HG03442 (cell line): ENCODE data around the gene P4HA3.
"Not testable (repeated sequence)": the region's sequence is repeated elsewhere in the genome, so short reads cannot be mapped to it uniquely, and the experiment has no call there.

ENCODE experiments used
- ATAC-seq: cut with Tn5 transposase; IDR thresholded peaks from one replicate; pipeline ENCODE4 v1.9.1; 2021; ENCODE audit warnings: mild to moderate bottlenecking, moderate library complexity; ENCODE audit not compliant: unreplicated experiment

Gene P4HA3

DNA sequence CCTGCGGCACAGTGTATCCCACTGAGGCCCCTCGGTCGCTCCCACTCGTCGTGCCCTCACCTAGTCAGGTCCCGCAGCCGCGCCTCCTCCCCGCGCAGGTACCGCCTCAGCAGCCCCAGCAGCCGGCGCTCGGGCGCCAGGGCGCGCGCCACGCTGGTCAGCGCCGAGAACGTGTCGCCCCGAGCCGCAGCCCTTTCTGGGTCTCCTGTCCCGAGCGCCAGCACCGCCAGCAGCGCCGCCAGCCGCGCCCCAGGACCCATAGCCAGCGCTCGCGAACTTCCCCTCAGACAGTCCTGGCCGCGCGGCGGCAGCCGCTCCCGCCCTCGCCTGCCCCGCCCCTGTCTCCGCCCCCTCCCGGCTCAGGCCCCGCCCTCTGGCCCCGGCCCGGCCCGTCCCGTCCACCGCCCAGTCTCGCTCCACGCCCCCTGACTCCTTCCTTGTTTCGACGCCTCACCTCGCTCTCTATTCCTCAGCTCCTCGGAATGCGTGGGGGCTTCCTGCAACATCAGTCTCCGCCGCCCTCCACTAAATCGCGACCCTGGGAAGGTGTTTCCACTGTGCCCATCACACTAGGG, at the start of gene P4HA3:
Gene P4HA3 (minus strand): TSS at position 289 of the 575 bp plus-strand sequence. CDS start 29 bp downstream, at position 260.
- ATAC-seq, result no peak

DNA sequence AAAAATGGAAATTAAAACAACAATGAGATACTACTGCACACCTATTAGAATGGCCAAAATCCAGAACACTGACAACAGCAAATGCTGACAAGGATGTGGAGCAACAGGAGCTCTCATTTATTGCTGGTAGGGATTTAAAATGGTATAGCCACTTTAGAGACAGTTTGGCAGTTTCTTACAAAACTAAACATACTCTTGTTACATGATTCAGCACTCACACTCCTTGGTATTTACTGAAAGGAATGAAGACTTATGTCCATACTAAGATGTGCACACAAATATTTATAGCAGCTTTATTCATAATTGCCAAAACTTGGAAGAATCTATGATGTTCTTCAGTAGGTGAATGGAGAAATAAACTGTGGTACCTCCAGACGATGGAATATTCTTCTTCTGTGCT, 46.0 kb upstream of the P4HA3 start:
- no peak for ATAC-seq

GRCh38 chr11:74355626-74356025, 44.2 kb upstream of the P4HA3 start:
- no peak for ATAC-seq

- ATAC-seq, result no peak
These were observed 42.6 kb upstream of the P4HA3 start for GRCh38 chr11:74354036-74354435.

DNA sequence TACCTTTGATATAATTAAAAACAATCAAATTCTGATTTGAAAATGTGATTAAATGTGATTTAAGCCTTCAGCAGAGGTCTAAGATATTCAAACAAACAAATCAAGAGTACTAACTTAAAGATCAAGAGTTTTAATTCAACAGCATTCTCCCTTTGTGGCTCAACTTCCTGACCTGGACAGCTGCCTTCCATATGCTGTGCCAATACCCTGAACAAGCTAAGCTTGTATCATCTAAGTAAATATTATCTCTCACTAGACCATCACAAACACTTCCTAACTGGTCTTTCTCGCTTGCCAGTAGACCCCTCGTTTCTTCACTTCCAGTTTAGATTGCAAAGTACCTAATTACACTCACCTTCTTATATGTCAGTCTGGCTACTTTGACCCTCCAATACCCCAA, 35.9 kb upstream of the P4HA3 start:
- no peak for ATAC-seq

GRCh38 chr11:74345420-74345819, 34.0 kb upstream of the P4HA3 start:
- no peak for ATAC-seq

DNA sequence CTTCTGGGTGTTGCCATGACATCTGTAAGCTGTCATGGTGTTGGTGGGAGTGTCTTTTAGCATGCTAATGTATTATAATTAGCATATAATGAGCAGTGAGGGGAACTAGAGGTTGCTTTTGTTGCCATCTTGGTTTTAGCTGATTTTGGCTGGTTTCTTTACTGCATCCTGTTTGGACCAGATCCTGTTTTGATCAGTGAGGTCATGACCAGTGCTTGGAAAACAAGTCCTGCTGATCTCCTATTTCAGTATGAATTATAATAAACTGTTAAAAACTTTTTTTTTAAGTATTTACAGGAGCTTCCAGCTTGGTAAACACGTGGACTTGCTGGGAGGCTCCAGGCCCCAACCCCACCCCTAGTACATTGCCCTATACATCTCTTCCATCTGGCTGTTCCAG, 30.5 kb upstream of the P4HA3 start:
- no peak for ATAC-seq

- ATAC-seq, result no peak
These were observed 28.2 kb upstream of the P4HA3 start for GRCh38 chr11:74339619-74340018.

DNA sequence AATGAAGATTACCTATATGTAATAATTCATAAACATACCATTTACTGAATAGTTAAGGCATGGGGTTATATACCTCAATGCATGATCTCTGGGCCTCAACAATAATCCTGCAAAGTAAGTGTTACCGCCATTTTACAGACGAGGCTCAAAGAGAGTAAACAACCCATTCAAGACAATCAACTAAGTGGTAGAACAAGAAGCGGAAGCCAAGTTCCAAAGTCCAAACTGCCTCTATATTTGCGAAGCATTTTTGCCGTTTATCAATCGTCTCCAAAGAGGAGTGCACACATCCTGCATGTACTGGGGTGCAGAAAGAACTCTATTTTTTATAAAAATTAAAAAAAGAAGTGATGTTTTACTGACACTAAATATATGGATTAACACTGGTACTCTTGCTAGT, 27.5 kb upstream of the P4HA3 start:
- no peak for ATAC-seq

DNA sequence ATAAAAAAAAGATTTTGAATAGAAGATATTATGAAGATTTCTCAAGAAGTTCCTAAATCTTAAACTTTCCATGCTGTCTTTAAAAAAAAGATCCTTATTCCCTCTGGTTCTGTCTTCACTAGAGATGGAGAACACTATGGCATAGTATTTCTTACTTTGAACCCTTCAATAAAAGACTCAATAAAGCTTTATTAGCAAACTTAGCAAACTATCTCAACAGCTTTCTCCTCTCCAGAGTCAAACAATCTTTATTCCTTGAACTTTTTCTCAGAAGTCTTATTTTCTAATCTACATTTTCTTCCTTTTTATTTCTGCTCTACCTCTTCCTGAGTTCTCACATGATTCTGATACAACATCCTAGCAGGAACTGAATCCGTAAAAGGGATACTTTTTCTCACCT, 21.8 kb upstream of the P4HA3 start:
- no peak for ATAC-seq

DNA sequence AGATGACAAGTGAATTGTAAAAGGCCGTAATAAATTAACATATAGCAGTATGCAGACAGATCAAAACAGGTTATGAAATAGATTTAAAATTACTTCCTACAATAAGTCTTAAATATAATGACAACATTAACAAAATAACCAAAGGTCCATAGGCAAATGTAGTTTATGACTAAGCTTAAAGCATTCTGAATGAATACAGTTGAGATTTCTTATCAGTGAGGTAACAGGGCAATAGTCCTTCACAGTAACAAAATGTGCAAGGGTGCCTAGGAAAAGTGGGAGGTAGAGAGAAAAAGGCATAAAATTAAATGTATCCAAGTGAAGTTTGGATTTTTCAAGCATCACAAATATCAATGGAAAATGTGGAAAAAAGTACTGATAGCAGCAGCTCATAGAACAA, 20.9 kb upstream of the P4HA3 start:
- ATAC-seq, result no peak

DNA sequence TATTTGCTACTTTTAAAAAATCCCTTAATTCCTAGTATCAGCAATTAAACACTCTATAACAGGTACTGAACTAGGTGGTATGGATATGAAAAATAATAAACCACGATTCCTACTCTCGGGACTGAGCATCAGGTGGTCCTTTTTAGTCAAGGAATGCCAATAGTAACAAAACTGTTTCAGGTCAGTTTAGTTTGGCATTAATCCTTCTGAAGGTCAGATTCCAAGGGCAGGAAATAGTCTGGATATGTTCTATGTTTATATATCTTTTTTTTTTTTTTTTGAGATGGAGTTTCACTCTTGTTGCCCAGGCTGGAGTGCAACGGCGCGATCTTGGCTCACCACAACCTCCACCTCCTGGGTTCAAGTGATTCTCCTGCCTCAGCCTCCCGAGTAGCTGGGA, 19.6 kb upstream of the P4HA3 start:
- ATAC-seq, result not testable (repeated sequence)

- ATAC-seq, result no peak
These were observed 18.8 kb upstream of the P4HA3 start for GRCh38 chr11:74330075-74330858.

DNA sequence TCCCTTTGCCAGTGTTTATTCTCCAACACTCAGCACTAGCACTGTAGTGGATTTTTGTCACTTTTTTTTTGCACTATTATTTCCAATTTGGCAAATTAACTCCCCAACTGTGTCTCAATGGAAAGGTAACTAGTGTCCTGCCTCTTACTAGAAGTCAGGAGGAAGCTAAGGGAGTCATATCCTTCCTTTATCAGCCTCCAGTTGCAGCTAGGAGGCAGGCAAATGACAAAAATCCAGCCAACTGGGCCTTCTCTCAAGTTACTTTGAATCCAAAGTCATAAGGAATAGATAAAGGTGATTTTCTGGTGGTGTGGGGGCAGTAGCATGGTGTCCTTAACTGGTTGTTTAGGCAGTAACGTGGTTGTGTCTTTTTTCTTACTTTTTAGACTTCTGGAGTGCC, 15.6 kb upstream of the P4HA3 start:
- no peak for ATAC-seq

- no peak for ATAC-seq
These were observed 15.2 kb upstream of the P4HA3 start for GRCh38 chr11:74326665-74327064.

DNA sequence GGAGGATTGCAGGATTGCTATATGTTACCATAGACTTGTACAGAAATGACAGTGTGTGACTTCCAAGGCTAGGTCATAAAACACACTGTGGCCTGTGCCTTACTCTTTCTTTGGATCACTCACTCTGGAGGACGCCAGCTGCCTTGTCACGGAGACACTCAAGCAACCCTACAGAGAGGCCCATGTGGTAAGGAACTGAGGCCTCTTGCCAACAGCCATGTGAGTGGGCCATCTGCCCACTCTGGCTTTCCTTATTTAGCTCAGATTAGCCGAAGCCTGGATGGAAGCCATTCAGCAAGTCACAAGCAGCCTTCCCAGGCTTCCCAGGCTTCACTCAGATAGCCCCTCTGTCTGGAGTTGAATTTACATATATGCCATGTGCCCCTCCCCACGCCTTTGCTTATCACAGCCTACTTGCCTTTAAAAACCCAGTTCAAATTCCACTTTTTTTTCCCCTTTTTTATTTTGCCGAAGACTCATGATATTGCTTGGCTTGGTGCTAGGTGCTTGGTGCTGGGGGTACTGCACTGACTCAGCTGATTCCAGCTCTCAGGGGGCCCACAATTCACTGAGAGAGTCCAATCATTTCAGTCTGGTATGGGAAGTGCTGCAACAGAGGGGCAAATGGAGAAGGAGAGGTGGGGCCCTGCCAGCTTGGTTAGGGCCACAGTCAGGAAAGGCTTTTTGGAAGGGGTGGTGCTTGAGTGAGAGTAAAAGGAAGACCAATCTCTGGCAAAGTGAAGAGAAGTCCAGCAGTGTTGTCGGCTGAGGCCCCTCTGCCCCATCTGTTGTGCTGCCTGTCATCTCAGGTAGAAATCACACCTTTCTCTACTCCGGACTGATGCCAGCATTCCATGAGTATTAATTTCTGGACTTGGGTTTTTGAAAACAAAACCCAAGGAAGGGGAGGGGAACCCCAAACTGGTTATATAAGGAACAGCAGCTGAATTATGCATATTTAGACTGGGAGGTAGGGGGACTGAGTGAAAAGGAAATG, 14.5 kb upstream of the P4HA3 start:
- no peak for ATAC-seq

- no peak for ATAC-seq
These were observed 11.2 kb upstream of the P4HA3 start for GRCh38 chr11:74322667-74323066.

- ATAC-seq, result no peak
These were observed 10.2 kb upstream of the P4HA3 start for GRCh38 chr11:74321487-74322188.

GRCh38 chr11:74320538-74320937, 9.1 kb upstream of the P4HA3 start:
- ATAC-seq, result no peak

GRCh38 chr11:74319139-74319816, 7.8 kb upstream of the P4HA3 start:
- no peak for ATAC-seq
